ENCODE measurements around the gene TTLL13.
A peak's percentile ranks its signal among the peaks of the same experiment; 100 is the strongest.

The TTLL13 gene, protein sequence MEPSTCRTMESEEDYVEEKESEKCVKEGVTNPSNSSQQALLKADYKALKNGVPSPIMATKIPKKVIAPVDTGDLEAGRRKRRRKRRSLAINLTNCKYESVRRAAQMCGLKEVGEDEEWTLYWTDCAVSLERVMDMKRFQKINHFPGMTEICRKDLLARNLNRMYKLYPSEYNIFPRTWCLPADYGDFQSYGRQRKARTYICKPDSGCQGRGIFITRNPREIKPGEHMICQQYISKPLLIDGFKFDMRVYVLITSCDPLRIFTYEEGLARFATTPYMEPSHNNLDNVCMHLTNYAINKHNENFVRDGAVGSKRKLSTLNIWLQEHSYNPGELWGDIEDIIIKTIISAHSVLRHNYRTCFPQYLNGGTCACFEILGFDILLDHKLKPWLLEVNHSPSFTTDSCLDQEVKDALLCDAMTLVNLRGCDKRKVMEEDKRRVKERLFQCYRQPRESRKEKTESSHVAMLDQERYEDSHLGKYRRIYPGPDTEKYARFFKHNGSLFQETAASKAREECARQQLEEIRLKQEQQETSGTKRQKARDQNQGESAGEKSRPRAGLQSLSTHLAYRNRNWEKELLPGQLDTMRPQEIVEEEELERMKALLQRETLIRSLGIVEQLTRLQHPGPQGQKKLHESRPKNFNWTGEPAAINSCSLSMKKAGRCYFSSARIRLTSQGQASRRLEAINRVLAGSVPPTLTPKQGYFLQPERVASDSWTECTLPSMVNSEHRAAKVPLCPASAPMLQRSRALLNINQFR

DNA sequence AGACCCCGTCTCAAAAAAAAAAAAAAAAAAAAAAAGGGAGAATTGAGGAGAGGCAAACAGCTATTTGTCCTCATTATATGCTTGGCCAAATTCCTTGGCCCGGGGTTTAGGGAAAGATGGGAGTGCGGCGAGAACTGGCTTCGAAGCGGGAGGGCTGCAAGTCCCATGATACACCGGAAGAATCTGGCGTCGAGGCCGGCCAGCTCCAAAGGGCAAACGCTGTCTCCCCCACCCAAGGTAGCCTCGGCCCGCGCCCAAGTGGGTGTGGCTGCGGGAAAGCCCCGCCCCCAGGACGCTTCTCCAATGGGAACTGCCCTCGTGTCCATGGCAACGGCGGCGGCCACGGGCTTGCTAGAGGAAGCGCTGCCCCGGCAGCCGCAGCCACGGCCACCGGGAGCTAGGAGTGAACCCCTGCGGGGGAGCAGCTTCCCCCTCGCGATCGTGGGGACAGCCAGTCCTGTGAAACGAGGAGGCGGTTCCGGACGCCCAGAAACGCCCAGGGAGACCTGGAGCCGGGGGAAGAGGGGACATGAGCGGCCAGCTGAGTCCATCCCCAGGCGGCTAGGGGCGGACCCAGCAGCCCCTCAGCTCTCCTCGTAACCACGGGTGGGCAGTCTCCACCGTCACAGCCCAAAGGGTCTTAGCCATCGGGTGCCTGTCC lies at the start of gene TTLL13:
Gene TTLL13 (plus strand): TSS at position 354 of the 661 bp plus-strand sequence. CDS start 1,075 bp downstream, outside the sequence.
- DNase-seq (ENCODE audit: low read depth) = no peak

DNA sequence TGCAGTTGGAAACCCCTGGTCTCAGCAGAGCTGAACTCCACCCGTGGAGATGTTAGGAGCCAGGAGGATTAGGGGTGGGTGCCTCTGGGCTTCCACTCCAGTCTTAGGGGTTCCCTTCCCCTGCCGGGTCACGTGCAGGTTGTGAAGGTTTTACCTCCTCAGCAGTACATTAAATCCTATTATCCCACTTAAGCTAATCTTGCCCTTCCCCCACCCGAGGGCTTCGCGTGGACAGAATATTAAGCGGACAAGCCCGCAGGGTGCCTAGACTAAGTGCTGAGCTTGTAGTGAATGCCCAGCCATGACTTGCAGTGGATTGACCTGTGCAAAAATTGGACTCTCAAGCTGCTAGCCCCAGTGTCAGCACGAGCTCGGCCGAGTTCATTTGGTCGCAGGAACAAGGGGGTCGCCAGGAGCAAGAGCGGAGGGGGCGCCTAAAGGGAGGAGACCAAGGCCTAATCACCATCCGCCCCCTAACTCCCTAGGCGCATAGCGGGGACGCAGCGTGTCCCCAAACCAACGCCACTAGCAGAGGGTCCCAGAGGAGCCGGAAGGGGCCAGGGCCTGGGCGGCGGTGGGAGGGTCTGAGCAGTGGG lies 48.7 kb upstream of the TTLL13 start:
- DNase-seq (ENCODE audit: low read depth) = no peak

DNA sequence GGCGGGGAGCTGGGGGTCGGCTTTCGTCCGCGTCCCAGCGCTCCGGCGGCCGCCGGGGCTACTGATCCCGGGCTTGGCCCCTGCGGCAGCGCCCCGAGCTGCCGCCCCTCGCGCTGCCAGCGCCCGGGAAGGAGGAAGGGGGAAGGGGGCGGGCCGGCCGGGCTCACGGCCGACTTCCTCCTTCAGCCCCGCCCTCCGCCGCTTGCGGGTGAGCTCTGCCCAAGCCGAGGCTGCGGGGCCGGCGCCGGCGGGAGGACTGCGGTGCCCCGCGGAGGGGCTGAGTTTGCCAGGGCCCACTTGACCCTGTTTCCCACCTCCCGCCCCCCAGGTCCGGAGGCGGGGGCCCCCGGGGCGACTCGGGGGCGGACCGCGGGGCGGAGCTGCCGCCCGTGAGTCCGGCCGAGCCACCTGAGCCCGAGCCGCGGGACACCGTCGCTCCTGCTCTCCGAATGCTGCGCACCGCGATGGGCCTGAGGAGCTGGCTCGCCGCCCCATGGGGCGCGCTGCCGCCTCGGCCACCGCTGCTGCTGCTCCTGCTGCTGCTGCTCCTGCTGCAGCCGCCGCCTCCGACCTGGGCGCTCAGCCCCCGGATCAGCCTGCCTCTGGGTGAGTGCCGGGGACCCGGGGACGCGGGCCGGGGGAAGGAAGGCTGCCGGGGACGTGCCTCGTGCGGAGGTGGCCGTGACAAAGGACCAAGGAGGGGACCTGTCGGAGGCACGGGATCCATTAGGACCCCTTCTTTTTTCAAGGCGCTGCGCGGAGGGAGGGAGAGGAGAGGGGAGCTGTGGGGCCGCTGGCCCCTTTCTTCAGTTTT lies 48.0 kb upstream of the TTLL13 start, which contains the start of gene SEMA4B:
Gene SEMA4B (plus strand): TSS at position 201 of the 814 bp plus-strand sequence. CDS start 249 bp downstream, at position 450.
- DNase-seq (ENCODE audit: low read depth) = no peak

DNA sequence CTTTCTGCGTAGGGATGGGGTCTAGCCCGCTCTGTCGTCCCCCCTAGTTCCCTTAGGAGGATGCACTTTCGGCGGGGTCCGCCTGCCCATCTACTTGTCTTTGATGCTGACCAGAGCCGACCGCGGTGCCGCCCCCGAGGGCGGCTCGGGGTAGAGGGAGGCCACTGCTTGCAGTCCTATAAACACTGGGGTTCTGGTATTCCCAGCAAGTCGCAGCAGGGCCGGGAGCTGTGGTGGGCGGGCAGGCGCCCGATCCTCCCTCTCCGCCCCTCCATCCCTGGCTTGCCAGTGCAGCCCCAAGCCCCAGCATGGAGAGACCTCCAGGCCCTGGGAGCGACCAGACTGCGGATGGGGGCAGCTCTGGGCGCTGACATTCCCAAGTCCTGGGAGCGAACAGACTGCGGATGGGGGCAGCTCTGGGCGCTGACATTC lies 47.4 kb upstream of the TTLL13 start:
- no peak for DNase-seq (ENCODE audit: low read depth)

DNA sequence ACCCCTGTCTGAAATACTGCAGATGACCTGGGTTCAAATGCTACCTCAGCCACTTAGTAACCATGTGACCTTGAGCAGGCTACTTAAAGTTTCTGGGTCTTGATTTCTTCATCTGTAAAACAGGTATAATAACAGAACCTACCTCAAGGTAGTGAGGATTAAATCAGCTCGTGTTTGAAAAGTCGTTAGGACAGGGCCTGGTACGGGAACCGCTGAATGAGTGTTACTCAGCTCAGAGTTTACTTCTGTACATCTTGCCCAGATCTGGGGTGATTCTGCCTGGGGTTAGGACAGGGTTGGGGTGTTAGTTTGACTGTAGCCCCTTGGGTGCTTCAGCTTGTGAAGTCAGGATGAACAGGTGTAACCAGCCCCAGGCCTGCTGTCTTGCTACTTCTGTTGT lies 46.4 kb upstream of the TTLL13 start:
- DNase-seq (ENCODE audit: low read depth) = no peak

DNA sequence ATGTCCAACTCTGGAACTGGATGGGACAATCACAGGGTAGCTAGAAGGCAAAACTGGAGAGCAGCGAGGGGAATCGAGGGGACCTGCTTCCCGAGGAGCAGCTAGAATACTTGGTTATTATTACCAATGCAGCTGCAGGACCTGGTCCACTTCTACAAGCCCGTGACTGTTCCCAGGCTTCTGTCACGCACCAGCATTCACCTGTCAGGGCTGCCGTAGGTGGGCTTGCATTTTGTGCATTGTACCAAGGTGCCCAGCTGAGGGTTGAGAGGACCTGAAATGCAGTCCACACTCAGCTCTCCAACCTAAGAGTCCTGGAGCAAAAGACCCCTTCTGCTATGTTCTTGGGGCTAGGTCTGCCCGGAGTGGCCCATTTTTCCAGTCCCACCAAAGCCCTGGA lies 45.9 kb upstream of the TTLL13 start:
- DNase-seq (ENCODE audit: low read depth) = no peak

DNA sequence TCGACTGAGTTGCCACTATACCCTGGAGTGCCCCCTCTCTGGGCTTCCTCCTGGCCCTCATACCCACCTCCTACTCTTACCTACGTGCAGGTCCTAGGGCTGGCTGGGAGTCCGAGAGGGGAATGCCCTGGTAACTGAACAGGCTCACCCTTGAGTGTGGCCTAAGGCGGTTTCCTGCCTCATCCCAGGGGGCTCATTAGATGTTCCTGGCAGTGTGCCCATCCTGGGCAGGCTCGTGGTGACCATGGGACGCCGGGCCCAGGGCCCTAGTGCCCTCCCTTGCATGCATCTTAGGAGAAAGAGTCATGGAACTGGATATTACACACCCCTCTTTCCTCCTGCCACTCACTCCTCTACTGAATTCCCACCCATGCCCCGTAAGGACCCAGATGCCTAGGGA lies 45.4 kb upstream of the TTLL13 start:
- no peak for DNase-seq (ENCODE audit: low read depth)

DNA sequence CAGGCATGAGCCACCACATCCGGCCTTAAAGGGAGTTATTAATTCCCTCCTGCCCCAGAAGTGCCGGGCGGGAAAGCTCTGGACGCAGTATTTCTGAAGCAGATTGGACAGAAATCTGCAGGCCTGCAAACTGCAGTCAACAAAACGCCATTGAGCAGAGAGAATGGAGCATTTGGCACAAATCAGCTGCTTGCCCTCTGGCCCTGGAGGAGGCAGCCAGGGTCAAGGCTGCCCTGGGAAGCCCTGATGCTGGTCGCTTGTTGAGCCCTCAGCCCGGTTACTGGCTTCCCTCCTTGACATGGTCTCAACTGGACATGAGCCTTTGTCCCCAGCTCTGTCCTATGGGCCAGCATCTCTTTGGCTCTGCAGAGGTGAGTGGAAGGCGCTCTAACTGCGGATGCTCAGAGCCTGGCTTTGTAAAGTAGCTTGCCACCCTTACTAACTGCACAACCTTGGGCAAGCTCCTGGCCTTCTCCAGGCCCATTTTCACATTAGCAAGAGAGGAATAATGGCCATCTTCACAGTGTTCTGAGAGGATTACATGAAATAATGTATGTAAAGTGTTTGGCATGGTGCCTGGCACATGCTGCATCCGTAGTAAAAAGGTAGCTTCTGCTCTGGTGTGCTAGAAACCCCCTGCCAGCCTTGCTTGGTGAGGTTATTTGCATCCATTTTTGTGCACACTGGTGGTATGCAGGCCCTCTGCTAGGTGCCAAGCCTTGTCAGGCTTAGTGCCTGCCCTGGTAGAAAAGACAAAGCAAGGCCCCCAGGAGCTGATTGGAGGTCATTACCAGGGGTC lies 44.1 kb upstream of the TTLL13 start:
- no peak for DNase-seq (ENCODE audit: low read depth)

DNA sequence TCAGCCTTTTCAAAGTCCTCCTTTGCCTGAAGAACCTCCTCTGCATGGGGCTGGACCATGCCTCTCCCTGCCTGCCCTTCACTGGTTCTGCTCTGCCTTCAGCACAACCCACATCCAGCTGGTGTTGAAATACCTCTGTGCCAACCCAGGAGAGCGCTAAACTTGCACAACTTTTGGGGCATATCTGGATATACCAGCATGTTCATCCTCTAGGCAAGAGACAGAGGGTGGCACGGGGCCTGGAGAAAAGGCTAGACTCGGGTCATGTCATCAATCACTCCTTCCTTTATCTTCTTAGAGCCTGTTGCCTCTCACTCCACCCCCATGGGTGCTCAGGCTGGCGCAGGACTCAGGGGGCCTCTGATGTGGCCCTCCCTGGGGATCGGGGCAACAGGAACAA lies 43.5 kb upstream of the TTLL13 start:
- no peak for DNase-seq (ENCODE audit: low read depth)

DNA sequence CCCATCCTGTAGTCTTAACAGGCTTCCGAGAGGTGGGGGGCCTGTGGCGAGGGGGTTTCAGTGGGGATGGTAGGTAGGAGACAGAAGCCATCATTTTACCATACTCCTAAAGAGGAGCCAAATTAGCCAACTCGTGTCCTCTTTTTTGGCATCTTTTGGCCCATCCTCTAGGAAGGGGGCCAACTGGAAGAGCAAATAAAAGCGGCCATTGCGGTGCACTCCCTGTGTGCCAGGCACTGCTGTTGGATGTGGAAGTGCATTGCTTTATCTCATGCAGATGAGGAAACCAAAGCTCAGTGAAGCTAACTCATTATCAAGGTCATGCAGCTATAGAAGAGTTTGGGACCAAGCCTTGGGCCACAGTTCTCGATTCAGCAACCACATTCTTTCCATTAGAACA lies 42.1 kb upstream of the TTLL13 start:
- no peak for DNase-seq (ENCODE audit: low read depth)

DNA sequence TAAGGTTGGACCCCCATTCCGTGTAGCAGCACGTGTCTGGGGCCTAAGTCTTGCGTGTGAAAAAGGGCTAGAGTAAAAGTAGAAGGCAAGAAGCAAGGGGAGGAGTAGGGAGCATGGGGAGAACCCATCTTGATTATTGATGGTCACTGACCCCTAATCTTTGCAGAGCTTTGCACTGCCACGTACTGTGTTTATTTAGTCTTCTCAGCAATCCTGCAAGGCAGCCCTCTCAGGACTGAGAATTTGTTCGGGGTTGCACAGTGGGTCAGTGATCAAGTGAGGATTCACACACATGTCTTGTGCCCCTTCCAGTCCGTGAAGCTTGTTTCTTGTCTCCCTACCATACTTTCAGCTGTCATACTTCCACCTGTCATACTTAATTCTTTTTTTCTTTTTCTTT lies 41.0 kb upstream of the TTLL13 start:
- DNase-seq (ENCODE audit: low read depth) = no peak

DNA sequence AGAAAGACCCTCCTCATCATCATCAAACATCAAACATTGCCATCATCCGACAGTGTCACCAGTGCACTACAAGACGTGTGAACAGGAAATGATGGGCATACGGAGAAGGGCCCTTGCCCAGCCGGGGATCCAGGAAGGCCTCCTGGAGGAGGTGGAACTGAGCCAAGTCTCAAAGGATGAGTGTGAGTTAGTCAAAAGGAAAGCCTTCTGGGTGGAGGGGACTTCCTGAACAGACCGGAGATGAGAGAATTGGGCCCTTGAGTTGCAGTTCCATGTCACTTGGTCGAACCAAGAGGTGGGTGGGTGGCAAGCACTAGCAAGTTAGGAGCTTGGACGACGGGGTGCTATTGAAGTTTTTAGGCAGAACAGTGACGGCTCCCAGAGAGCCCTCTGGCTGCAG lies 39.8 kb upstream of the TTLL13 start:
- no peak for DNase-seq (ENCODE audit: low read depth)

DNA sequence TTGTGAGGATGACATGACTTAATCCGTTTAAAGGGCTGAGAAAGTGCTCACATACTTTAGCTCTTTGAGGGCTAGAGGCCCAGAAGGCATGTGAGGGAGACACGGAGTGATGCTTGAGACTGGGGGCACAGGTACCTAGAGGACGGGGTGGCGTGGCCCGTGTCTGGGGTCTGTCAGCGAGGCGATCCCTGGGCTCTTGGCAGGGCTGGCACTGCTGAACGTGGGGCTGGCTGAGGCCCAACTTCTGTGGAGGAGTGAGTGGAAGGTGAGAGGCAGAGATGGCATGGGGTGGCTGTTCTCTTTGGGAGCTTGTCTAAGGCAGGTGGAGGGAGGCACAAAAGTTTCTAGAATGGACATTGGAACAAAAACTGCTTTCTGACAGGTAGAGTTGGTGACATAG lies 38.8 kb upstream of the TTLL13 start:
- no peak for DNase-seq (ENCODE audit: low read depth)

DNA sequence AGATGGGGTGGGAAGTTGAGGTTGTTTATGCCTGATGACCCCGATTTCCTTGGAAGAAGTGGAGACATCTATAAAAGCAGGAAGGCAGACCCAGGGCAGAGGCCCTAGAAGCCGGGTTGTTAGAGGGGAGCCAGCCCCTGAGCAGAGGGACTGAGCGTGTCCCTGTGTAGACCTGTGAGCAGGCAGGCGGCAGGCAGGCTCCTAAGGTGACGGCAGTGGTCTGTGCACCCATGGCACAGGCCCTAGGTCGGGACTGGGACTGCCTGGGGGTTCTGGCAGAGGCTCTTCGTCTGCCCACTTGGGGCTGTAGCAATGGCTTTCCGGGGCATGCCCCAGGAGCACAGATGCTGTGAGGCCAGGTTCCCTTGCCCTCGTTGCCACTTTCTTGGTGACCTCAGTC lies 38.3 kb upstream of the TTLL13 start:
- DNase-seq (ENCODE audit: low read depth) = no peak

DNA sequence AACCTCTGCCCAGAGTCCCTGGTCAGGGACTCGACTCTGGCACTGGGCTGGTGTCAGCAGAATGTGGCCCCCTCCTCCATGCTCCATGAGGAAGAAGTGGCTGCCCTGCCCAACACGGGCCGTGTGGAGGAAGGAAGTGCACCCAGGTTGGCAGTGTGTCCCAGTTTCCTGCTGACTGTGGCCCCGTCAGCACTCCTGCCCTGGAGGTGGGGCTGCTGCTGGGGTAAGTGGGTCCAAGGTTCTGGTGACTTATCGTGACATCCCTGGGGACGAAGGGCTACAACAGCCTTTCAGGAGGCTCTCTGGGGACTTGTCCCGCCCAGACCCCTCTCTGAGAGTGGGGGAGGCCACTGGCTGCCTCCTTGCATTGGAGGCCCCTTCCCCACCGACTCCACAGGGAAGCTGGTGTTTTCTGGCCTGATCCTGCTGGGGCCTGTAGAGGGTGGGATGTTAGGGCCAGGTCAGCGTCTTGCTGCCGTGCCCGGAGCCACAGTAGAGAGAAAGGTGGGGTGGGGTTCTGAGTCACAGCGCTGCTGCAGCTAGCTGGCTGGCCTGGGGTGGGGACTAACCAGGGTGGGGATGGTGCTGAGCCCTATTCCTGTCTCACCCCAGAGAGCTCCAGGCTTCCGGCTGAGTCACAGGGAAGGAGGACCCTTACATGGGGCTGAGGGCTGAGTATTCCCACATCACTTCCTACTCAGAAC lies 37.8 kb upstream of the TTLL13 start:
- DNase-seq (ENCODE audit: low read depth) = peak; percentile 23

DNA sequence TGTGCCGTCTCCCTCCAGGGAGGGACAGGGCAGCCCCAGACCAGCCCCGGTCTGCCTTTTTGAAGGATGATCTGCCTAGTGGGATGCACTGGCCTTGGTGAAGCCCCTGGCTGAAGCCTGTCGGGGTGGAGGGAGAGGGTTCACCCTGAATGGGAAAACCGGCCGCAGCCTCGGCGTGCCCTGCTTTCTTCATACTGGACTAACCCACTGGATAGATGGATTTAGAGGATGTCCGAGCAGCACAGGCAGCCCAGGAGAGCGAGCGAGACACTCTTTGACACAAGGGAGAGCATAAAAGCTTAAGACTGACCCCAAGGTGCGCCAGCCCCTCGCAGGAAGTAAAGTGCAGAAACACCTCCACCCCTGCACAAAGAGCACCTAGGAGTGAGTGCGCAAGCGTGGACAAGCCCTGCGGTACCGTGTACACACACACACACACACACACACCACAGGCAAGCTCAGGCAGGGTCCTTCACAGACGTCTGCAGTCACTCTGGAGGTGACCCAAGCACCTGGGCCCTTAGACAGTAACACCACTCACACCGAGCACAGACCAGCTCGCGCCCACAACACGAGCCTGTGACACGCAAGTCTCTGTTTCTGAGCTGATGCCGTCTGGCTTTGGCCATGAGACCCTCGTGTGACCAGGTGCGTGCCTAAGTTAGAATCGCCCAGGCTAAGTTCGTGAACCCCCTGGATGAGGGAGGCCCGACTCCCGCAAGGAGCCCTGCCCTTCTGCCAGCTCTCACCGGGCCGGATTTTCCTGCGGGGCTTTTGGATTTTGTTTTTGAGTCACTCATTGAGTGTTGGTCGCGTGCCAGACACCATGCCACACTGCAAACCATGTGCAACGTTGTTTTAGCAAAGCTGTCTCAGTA lies 36.9 kb upstream of the TTLL13 start:
- DNase-seq (ENCODE audit: low read depth) = no peak

DNA sequence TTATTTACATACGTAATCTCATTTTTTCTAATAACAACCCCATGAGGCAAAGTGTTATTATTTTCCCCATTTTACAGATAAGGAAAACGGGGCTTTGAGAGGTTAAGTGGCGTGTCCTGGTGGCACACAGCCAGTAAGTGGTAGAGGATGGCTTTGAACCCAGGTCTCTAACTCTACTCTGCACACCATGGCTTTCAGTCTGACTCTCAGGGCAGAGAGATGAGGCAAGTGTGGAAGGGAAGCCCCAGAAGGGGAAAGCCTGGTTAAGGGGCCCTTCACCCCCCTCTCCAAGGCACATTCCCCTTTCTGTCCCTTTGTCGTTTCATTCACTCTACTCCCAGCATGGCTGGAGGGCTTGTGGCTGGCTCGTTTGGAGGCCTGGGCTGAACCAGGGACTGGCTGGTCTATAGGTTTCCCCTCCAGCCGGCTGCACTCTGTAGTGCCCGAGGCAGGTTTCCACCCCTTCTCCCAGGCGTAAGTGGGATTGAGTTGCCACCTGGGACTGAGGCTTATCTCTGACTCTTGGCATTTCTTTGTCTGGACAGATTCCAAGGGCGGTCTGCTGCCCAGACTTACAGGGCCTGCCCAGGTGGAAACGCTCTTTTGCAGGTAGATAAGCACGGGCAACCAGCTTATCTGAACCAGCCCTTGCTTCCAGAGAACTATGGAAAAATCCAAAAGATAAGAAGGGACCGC lies 36.1 kb upstream of the TTLL13 start:
- DNase-seq (ENCODE audit: low read depth) = no peak

DNA sequence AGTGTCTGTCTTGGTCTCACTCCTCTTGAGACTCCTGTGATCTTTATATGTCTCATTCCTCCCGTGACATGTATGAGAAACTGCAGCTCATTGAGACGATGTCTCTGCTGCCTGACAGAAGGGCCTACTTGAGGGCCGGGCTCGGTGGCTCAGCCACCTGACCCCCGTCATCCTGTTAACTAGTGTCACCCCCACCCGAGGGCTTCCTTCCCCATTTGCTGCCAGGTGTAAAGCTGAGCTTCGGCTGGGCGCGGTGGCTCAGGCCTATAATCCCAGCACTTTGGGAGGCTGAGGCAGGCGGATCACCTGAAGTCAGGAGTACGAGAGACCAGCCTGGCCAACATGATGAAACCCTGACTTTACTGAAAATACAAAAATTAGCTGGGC lies 35.5 kb upstream of the TTLL13 start:
- DNase-seq (ENCODE audit: low read depth) = no peak
